CD4-positive, alpha-beta T cell treated with Interleukin-17A for 4 hours (primary cell): ENCODE measurements around the gene RAPGEF5.

Experiments used
- DNase-seq: peaks from one replicate; pipeline ENCODE4 v3.0.0-alpha.2; 2020; ENCODE audit warnings: mixed read lengths

Gene RAPGEF5

GRCh38 chr7:22185559-22185958, 171.4 kb downstream of the RAPGEF5 start:
- no peak for DNase-seq

- DNase-seq: no peak
Observed at GRCh38 chr7:22184549-22185199, 172.3 kb downstream of the RAPGEF5 start.

GRCh38 chr7:22183522-22184280, 173.3 kb downstream of the RAPGEF5 start:
- no peak for DNase-seq

- no peak for DNase-seq
Observed at GRCh38 chr7:22182149-22182548, 174.8 kb downstream of the RAPGEF5 start.

- DNase-seq: no peak
Observed at GRCh38 chr7:22181663-22182062, 175.3 kb downstream of the RAPGEF5 start.

GRCh38 chr7:22179442-22179879, 177.5 kb downstream of the RAPGEF5 start:
- no peak for DNase-seq

GRCh38 chr7:22178735-22179134, 178.2 kb downstream of the RAPGEF5 start:
- no peak for DNase-seq

GRCh38 chr7:22176791-22177412, 180.1 kb downstream of the RAPGEF5 start:
- no peak for DNase-seq

- DNase-seq: no peak
Observed at GRCh38 chr7:22174574-22174953, 182.4 kb downstream of the RAPGEF5 start.

- no peak for DNase-seq
Observed at GRCh38 chr7:22173685-22174573, 183.0 kb downstream of the RAPGEF5 start.

GRCh38 chr7:22168129-22168634, 188.8 kb downstream of the RAPGEF5 start:
- DNase-seq: no peak

- no peak for DNase-seq
Observed at GRCh38 chr7:22167482-22167881, 189.5 kb downstream of the RAPGEF5 start.

GRCh38 chr7:22166928-22167327, 190.0 kb downstream of the RAPGEF5 start:
- DNase-seq: no peak

GRCh38 chr7:22159341-22159740, 197.6 kb downstream of the RAPGEF5 start:
- DNase-seq: no peak

GRCh38 chr7:22157552-22157951, 199.4 kb downstream of the RAPGEF5 start:
- DNase-seq: no peak

- DNase-seq: no peak
Observed at GRCh38 chr7:22156205-22156604, 200.7 kb downstream of the RAPGEF5 start.

- no peak for DNase-seq
Observed at GRCh38 chr7:22154143-22154529, 202.8 kb downstream of the RAPGEF5 start.

GRCh38 chr7:22153432-22154142, 203.4 kb downstream of the RAPGEF5 start:
- no peak for DNase-seq

- no peak for DNase-seq
Observed at GRCh38 chr7:22152690-22153089, 204.3 kb downstream of the RAPGEF5 start.

GRCh38 chr7:22151901-22152300, 205.1 kb downstream of the RAPGEF5 start:
- no peak for DNase-seq

- no peak for DNase-seq
Observed at GRCh38 chr7:22150221-22150620, 206.7 kb downstream of the RAPGEF5 start.

- DNase-seq: no peak
Observed at GRCh38 chr7:22147868-22148267, 209.1 kb downstream of the RAPGEF5 start.
